H1 (cell line): ENCODE measurements around the gene WSCD1. TPM values are rescaled to one million over a fixed set of nuclear protein-coding genes. Genes with fewer than 3 reads are reported as not detected.

Experiments used
- CTCF ChIA-PET: fragments of 300-600 bp; sonication (Branson Sonifier 250); formaldehyde crosslinking; loops from one replicate; lab custom pipeline; 2021; ENCODE audit not compliant: partially characterized antibody; lab: Charles Lee
- POLR2A ChIA-PET: fragments of 300-600 bp; sonication (Branson Sonifier 250); formaldehyde crosslinking; loops from one replicate; lab custom pipeline; 2021; ENCODE audit warnings: inconsistent platforms; ENCODE audit not compliant: partially characterized antibody; lab: Charles Lee
- DNase-seq, 2 experiments: peaks; one replicate each; pipeline versions ENCODE4 v3.0.0 to v3.0.0-alpha.2; 2010 to 2022; ENCODE audit warnings: low spot score in 2 of 2, low read depth in 1 of 2, mixed read lengths in 1 of 2
- FAIRE-seq: peaks from 2 replicates; lab custom pipeline; 2011; peaks lifted over from hg19 to GRCh38; lab: Jason Lieb, UNC
- H2AFZ ChIP-seq: 2 replicates; pipeline ENCODE4 v1.8.1; 2012; ENCODE audit warnings: low read length, inconsistent platforms
- H2AK5ac ChIP-seq: 2 replicates; pipeline ENCODE4 v1.6.1; 2013; ENCODE audit warnings: low read depth, low read length
- H2BK120ac ChIP-seq: replicated peaks from 2 replicates; pipeline ENCODE3; 2013; ENCODE audit warnings: low read depth, low read length, inconsistent platforms
- H2BK12ac ChIP-seq: 2 replicates; pipeline ENCODE4 v1.6.1; 2013; ENCODE audit warnings: low read depth, low read length
- H2BK15ac ChIP-seq: 2 replicates; pipeline ENCODE4 v1.6.1; 2013; ENCODE audit warnings: low read length
- H2BK20ac ChIP-seq: 2 replicates; pipeline ENCODE4 v1.6.1; 2013; ENCODE audit warnings: low read length
- H2BK5ac ChIP-seq: 2 replicates; pipeline ENCODE4 v1.6.1; 2013; ENCODE audit warnings: low read depth, low read length
- H3K14ac ChIP-seq: 2 replicates; pipeline ENCODE4 v1.6.1; 2013; ENCODE audit warnings: inconsistent platforms; ENCODE audit not compliant: insufficient read length
- H3K18ac ChIP-seq: 2 replicates; pipeline ENCODE4 v1.6.1; 2013; ENCODE audit warnings: low read length; ENCODE audit errors: extremely low read depth
- H3K23ac ChIP-seq: 2 replicates; pipeline ENCODE4 v1.6.1; 2013; ENCODE audit warnings: inconsistent platforms; ENCODE audit not compliant: insufficient read length
- H3K23me2 ChIP-seq: 2 replicates; pipeline ENCODE4 v1.6.1; 2013; ENCODE audit warnings: low read depth, low read length
- H3K27ac ChIP-seq: 2 replicates; pipeline ENCODE4 v1.6.1; 2011; ENCODE audit warnings: low read depth, low read length, inconsistent platforms
- H3K27me3 ChIP-seq, 4 experiments: replicated peaks in 1 of 4; 1 replicate in 1 of 4; 2 replicates in 3 of 4; pipeline versions ENCODE4 v1.6.1 to v1.8.1; 2011 to 2013; ENCODE audit warnings: low read length in 3 of 4, mild to moderate bottlenecking in 3 of 4, inconsistent platforms in 2 of 4, mixed read lengths in 2 of 4, moderate library complexity in 1 of 4; ENCODE audit not compliant: control insufficient read depth in 3 of 4, insufficient read depth in 3 of 4; ENCODE audit errors: extremely low read depth in 1 of 4
- H3K36me3 ChIP-seq, 4 experiments: 2 replicates each; pipeline versions ENCODE4 v1.6.1 to v1.8.1; 2011 to 2013; ENCODE audit warnings: mild to moderate bottlenecking in 4 of 4, low read length in 3 of 4, moderate library complexity in 2 of 4, control low read depth in 1 of 4, inconsistent platforms in 1 of 4; ENCODE audit not compliant: insufficient read depth in 4 of 4, control insufficient read depth in 2 of 4
- H3K4ac ChIP-seq: replicated peaks from 2 replicates; pipeline ENCODE3; 2013; ENCODE audit warnings: low read length, low read depth, mixed read lengths, inconsistent platforms; ENCODE audit not compliant: insufficient read length
- H3K4me1 ChIP-seq, 4 experiments: replicated peaks in 1 of 4; 1 replicate in 1 of 4; 2 replicates in 3 of 4; pipeline versions ENCODE4 v1.6.1 to v1.8.1; 2011 to 2013; ENCODE audit warnings: low read length in 3 of 4, inconsistent platforms in 2 of 4, mixed read lengths in 1 of 4; ENCODE audit not compliant: insufficient read depth in 4 of 4, control insufficient read depth in 3 of 4
- H3K4me2 ChIP-seq, 2 experiments: 2 replicates each; pipeline versions ENCODE4 v1.6.1 to v1.8.1; 2011 to 2013; ENCODE audit warnings: low read depth in 2 of 2, low read length in 2 of 2, control low read depth in 1 of 2, inconsistent platforms in 1 of 2, mild to moderate bottlenecking in 1 of 2; ENCODE audit not compliant: insufficient read depth in 1 of 2
- H3K4me3 ChIP-seq, 4 experiments: fragments of 200-600, 300-600 bp in 1 of 4; sonication (generic), shearing (Covaris generic), sonication (Bioruptor Twin) in 1 of 4; 2 replicates each; pipeline versions ENCODE4 v1.5.1 to v1.8.1; 2011 to 2016; ENCODE audit warnings: low read length in 4 of 4, low read depth in 3 of 4, control low read depth in 2 of 4, inconsistent platforms in 2 of 4, mild to moderate bottlenecking in 2 of 4, mixed read lengths in 1 of 4, moderate library complexity in 1 of 4; ENCODE audit not compliant: insufficient read depth in 2 of 4; ENCODE audit errors: extremely low read depth in 1 of 4
- H3K56ac ChIP-seq: replicated peaks from 2 replicates; pipeline ENCODE3; 2013; ENCODE audit warnings: low read depth, mild to moderate bottlenecking, mixed read lengths, low read length, inconsistent platforms; ENCODE audit not compliant: insufficient read length
- H3K79me1 ChIP-seq: 2 replicates; pipeline ENCODE4 v1.6.1; 2013; ENCODE audit warnings: low read depth, low read length, control low read depth
- H3K79me2 ChIP-seq, 2 experiments: 2 replicates each; pipeline versions ENCODE4 v1.6.1 to v1.8.1; 2012 to 2013; ENCODE audit warnings: low read length in 2 of 2, mild to moderate bottlenecking in 2 of 2, inconsistent platforms in 1 of 2; ENCODE audit not compliant: insufficient read depth in 2 of 2, control insufficient read depth in 1 of 2
- H3K9ac ChIP-seq, 4 experiments: replicated peaks in 1 of 4; 1 replicate in 1 of 4; 2 replicates in 3 of 4; pipeline versions ENCODE4 v1.6.1 to v1.8.1; 2011 to 2013; ENCODE audit warnings: low read depth in 3 of 4, low read length in 3 of 4, control low read depth in 2 of 4, mild to moderate bottlenecking in 2 of 4, moderate library complexity in 2 of 4, inconsistent platforms in 1 of 4; ENCODE audit errors: extremely low read depth in 1 of 4
- H3K9me3 ChIP-seq, 2 experiments: 2 replicates each; pipeline versions ENCODE4 v1.6.1 to v1.8.1; 2012 to 2013; ENCODE audit warnings: mild to moderate bottlenecking in 2 of 2, moderate library complexity in 2 of 2, control low read depth in 1 of 2, inconsistent platforms in 1 of 2, low read depth in 1 of 2, low read length in 1 of 2, mixed read lengths in 1 of 2; ENCODE audit not compliant: insufficient read depth in 2 of 2
- H4K20me1 ChIP-seq, 2 experiments: replicated peaks in 1 of 2; 2 replicates each; pipeline versions ENCODE3 to v1.8.1; 2011 to 2013; ENCODE audit warnings: inconsistent platforms in 2 of 2, low read length in 2 of 2, mild to moderate bottlenecking in 1 of 2; ENCODE audit not compliant: insufficient read depth in 2 of 2, control insufficient read depth in 1 of 2
- H4K5ac ChIP-seq: 2 replicates; pipeline ENCODE4 v1.6.1; 2013; ENCODE audit warnings: low read length, low read depth, mixed read lengths, inconsistent platforms; ENCODE audit not compliant: insufficient read length
- H4K8ac ChIP-seq: 2 replicates; pipeline ENCODE4 v1.8.0; 2013; ENCODE audit warnings: mild to moderate bottlenecking, moderate library complexity, low read length, inconsistent platforms; ENCODE audit not compliant: insufficient read depth; ENCODE audit errors: extremely low read depth
- H4K91ac ChIP-seq: replicated peaks from 2 replicates; pipeline ENCODE3; 2013; ENCODE audit warnings: low read length, mixed read lengths, inconsistent platforms; ENCODE audit not compliant: insufficient read length
- ASH2L ChIP-seq: fragments of 200-600, 300-600 bp; sonication (generic); IDR thresholded peaks from one replicate; pipeline ENCODE4 v1.7.1; 2017; ENCODE audit warnings: low read length
- TAF1 ChIP-seq: IDR thresholded peaks from 2 replicates; pipeline ENCODE4 v1.6.1; 2011; ENCODE audit warnings: mild to moderate bottlenecking, low read depth, low read length
- ZNF274 ChIP-seq: IDR thresholded peaks from 2 replicates; pipeline ENCODE4 v1.7.0; 2012; ENCODE audit warnings: low read length, borderline replicate concordance; ENCODE audit errors: extremely low read depth
- WGBS, 2 experiments: shearing (Covaris generic) in 1 of 2; methylation state at CpG; one replicate each; pipeline versions ENCODE4 v1.1.6 to v1.1.7; 2013 to 2015; ENCODE audit warnings: low lambda C conversion rate in 2 of 2, mixed read lengths in 2 of 2, inconsistent platforms in 1 of 2, low coverage in 1 of 2, missing lambda C conversion rate in 1 of 2; ENCODE audit not compliant: insufficient replicate concordance in 2 of 2, insufficient coverage in 1 of 2, insufficient read length in 1 of 2; ENCODE audit errors: extremely low coverage in 1 of 2, missing lambda C conversion rate in 1 of 2; 5-methylcytosine and 5-hydroxymethylcytosine counted together
- polyA plus RNA-seq, 7 experiments: library from polyadenylated mRNA; depleted of rRNA in 3 of 7; stranded (reverse) in 5 of 7; unstranded in 2 of 7; fragments of >200 nt in 5 of 7; fragments of 200-250 nt in 2 of 7; gene quantifications; 1 replicate in 5 of 7; 2 replicates in 1 of 7; 4 replicates in 1 of 7; pipeline versions ENCODE4 v1.2.1 to v1.2.3, GENCODE V29; 2011 to 2013; ENCODE audit warnings: missing spikeins in 2 of 7, mixed read lengths in 2 of 7
- total RNA-seq: library from RNA; stranded (reverse); fragmentation: NEBNext Ultra II Directional; extraction: Animal tissue kit (Norgen Biotek cat#: 25700); gene quantifications from 2 replicates; pipeline ENCODE4 v1.2.1, GENCODE V29; 2021

Gene WSCD1
- total and polyA plus RNA-seq, 2 of the 8 experiments (the other 6 are each of a cell fraction or from before 2014, with no cell fraction given), result 21.9 to 39.0 TPM

- ChIA-PET POLR2A (interaction anchor here (1.0 to 1.5 kb wide), 2 partner anchors 10 to 11 kb away, joined by 3 to 5 read pairs; no protein-coding TSS in a partner anchor), CTCF (interaction anchor here (0.6 to 1.7 kb wide), 5 partner anchors 11 to 975 kb away, joined by 3 to 7 read pairs (median 6); no protein-coding TSS in a partner anchor)
- H3K18ac ChIP-seq, result no peak overlapping the region
- FAIRE-seq (no peak), DNase-seq (no peak)
- no peaks in the 10 kb centered on the region for H3K23me2 ChIP-seq
- H2AFZ ChIP-seq, result no peak overlapping the region
- H3K9ac ChIP-seq, result no peak overlapping the region
- peaks cover 0 to 9% (median 5%) of the 10 kb centered on the region in 4 experiments; a peak in 4 of 7 replicates for H3K4me1 ChIP-seq
- no peak overlapping the region for H2BK20ac ChIP-seq
- no peak overlapping the region for H3K23ac ChIP-seq
- no peak for TF ChIP-seq ASH2L
- TF ChIP-seq ZNF274, result no peak
- no peak for TF ChIP-seq TAF1
- TF ChIP-seq, all 59 proteins: peak for 0
- Histone ChIP-seq H3K79me2 (peaks cover 0 to 16% of the 10 kb centered on the region in 2 experiments; a peak in 1 of 4 replicates), H2AK5ac (no peak overlapping the region), H2BK15ac (no peak overlapping the region), H3K4me3 (no peak overlapping the region), H2BK5ac (peak overlapping the region; percentile 52), H2BK12ac (no peak overlapping the region), H3K27me3 (no peaks in the 10 kb centered on the region), H3K56ac (no peak overlapping the region), H3K14ac (no peak overlapping the region), H4K5ac (no peak overlapping the region), H4K20me1 (peaks cover 0 to 8% of the 10 kb centered on the region in 2 experiments), H3K79me1 (peaks cover 3% of the 10 kb centered on the region), H3K4ac (no peak overlapping the region), H4K8ac (no peak overlapping the region; the same call in 1 of the 2 replicates), H3K4me2 (no peak overlapping the region), H3K27ac (no peak overlapping the region), H2BK120ac (no peak overlapping the region), H4K91ac (no peak overlapping the region), H3K9me3 (no peaks in the 10 kb centered on the region), H3K36me3 (peaks cover 0 to 9% (median 2%) of the 10 kb centered on the region in 4 experiments; a peak in 1 of 8 replicates)
- 88% methylated on average over 8 of the region's 8 CpGs; no CpG with 5 or more reads in 1 of the 2 experiments for WGBS, 2 experiments
These were observed 12.2 kb downstream of the WSCD1 start for GRCh38 chr17:6082335-6082734.
